ENCODE measurements around the gene ZBTB39. TPM values are rescaled to one million over a fixed set of nuclear protein-coding genes. Genes with fewer than 3 reads are reported as not detected.

ZBTB39 gene
- total RNA-seq, 4 donors from 2014 or later, result 7.6 to 13.0 (median 10.9) TPM

DNA sequence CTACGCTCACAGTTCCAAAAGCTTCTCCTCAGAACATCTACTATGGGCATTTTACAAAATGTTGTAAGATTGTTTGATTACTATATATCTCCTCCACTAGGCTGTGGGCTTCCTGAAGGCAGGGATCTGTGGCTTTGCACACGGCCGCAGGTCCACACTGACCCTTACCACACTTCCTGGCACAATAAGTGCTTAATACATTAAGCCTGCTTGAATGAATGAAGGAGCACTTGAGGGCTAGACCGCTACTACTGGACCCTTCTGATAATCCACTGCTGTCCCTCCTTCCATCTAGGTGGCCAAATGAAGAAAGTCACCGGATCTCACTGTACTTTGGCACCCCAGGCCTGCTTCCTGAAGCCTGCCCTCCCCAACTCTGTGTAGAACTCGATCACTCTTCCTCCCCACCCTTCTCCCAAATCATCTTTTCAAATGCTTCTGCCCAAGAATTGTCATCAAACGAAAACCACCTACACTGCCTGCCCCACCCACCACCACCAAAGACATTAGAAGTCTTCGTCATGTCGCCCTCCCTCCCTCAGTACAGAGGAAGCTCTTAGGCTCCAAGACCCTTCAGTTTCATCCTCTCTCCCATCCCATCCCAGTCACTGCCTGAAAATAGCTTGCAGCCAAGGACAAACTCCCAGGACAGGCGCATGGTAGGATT, 596 bp upstream of the ZBTB39 start:
- no peak for TF ChIP-seq POLR2A (IDR thresholded peaks at IDR 0.05)
- TF ChIP-seq, protein P1, sequence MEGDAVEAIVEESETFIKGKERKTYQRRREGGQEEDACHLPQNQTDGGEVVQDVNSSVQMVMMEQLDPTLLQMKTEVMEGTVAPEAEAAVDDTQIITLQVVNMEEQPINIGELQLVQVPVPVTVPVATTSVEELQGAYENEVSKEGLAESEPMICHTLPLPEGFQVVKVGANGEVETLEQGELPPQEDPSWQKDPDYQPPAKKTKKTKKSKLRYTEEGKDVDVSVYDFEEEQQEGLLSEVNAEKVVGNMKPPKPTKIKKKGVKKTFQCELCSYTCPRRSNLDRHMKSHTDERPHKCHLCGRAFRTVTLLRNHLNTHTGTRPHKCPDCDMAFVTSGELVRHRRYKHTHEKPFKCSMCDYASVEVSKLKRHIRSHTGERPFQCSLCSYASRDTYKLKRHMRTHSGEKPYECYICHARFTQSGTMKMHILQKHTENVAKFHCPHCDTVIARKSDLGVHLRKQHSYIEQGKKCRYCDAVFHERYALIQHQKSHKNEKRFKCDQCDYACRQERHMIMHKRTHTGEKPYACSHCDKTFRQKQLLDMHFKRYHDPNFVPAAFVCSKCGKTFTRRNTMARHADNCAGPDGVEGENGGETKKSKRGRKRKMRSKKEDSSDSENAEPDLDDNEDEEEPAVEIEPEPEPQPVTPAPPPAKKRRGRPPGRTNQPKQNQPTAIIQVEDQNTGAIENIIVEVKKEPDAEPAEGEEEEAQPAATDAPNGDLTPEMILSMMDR (IDR thresholded peaks at IDR 0.05), result no peak
- no peaks in the 10 kb centered on the region for H3K36me3 ChIP-seq
- intact Hi-C loops (cut with DNase I; ENCODE audit: low total_unique reads), result no loop called here
- H3K27me3 ChIP-seq, result no peaks in the 10 kb centered on the region
- peaks cover 0 to 4% of the 10 kb centered on the region in 2 donors for H3K4me1 ChIP-seq
- peak overlapping the region; percentile 71 to 89 for H3K27ac ChIP-seq
- H3K4me3 ChIP-seq, result peak overlapping the region; percentile 38 to 99
- no peaks in the 10 kb centered on the region for H3K9me3 ChIP-seq
- DNase-seq, result no peak

DNA sequence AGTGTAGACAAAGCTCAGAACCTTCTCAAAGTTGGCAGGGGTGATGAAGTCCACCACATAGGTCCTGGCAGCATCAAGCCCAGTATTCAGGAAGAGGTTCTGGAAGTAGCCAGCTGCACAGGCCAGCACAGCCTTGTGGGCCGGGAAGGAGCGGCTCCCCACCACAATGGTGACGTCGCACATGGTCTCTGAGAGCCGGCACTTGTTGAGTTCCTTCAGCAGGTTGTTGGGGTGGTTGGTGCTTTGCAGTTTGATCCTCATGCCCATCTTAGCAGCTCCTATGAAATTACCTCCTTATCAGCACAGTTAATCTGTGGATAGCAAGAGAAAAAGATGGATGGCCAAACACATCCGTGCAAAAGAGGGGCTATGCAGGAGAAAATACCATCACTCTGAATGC, 1.7 kb downstream of the ZBTB39 start:
- Histone ChIP-seq H3K27ac (no peak overlapping the region), H3K4me3 (no peak overlapping the region), H3K27me3 (no peaks in the 10 kb centered on the region), H3K9me3 (no peaks in the 10 kb centered on the region), H3K36me3 (no peaks in the 10 kb centered on the region), H3K4me1 (peaks cover 0 to 4% of the 10 kb centered on the region in 2 donors)
- intact Hi-C loops (cut with DNase I; ENCODE audit: low total_unique reads), result no loop called here
- no peak for TF ChIP-seq POLR2A (IDR thresholded peaks at IDR 0.05)
- TF ChIP-seq, protein P1 (IDR thresholded peaks at IDR 0.05), result no peak
- no peak for DNase-seq

DNA sequence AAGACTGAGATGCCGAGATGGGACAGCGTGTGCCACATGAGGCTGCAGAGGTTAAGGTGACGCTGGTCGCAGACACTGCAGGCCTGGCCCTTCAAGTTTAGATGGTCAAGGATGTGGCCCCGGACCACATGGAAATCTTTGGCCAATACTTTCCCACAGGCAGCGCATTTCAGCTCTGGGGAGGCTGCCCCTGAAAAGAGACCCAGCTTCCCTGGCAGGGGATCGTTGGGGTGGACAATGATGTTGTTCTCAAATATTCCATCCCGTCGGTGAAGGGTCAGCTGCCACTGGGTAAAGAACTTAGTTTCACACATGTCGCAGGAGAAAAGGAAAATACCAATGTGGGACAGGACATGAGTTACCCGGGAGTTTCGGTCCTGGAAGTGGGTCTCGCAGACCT, 3.0 kb downstream of the ZBTB39 start:
- TF ChIP-seq POLR2A (IDR thresholded peaks at IDR 0.05), result no peak
- TF ChIP-seq, protein P1 (IDR thresholded peaks at IDR 0.05), result no peak
- DNase-seq, result no peak
- H3K4me3 ChIP-seq, result no peak overlapping the region
- H3K4me1 ChIP-seq, result peaks cover 0 to 4% of the 10 kb centered on the region in 2 donors
- no peaks in the 10 kb centered on the region for H3K9me3 ChIP-seq
- no peak overlapping the region for H3K27ac ChIP-seq
- H3K27me3 ChIP-seq, result no peaks in the 10 kb centered on the region
- intact Hi-C loops (cut with DNase I; ENCODE audit: low total_unique reads), result no loop called here
- H3K36me3 ChIP-seq, result no peaks in the 10 kb centered on the region

DNA sequence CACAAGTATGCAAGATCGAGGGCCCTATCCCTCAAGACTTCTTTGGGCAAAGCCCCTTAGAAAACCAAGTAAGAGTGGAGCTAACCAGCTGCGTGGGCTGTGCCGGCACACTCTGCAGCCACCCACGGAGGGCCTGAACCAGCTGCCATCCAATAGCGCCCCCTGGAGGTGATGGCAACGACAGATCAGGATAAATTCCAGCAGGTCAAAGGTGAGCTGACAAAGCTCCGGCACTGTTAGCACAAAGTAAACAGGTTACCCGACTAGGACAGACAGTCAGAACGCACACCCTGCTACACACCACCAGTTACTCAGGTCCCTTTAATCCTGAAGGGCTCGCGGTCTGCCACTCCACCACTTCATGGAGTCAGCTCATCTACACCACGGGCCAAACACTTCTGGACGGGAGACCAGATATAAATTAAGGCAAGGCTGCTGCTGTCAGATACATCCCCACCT, 4.9 kb downstream of the ZBTB39 start:
- Histone ChIP-seq H3K27me3 (no peaks in the 10 kb centered on the region), H3K27ac (no peak overlapping the region), H3K9me3 (no peaks in the 10 kb centered on the region), H3K4me3 (no peak overlapping the region), H3K36me3 (no peaks in the 10 kb centered on the region), H3K4me1 (no peaks in the 10 kb centered on the region)
- DNase-seq, result peak; percentile 42 to 57
- intact Hi-C loops (cut with DNase I; ENCODE audit: low total_unique reads), result no loop called here
- TF ChIP-seq POLR2A (IDR thresholded peaks at IDR 0.05), result no peak
- TF ChIP-seq, protein P1 (IDR thresholded peaks at IDR 0.05), result peak; percentile 42 to 70 (median 50)

DNA sequence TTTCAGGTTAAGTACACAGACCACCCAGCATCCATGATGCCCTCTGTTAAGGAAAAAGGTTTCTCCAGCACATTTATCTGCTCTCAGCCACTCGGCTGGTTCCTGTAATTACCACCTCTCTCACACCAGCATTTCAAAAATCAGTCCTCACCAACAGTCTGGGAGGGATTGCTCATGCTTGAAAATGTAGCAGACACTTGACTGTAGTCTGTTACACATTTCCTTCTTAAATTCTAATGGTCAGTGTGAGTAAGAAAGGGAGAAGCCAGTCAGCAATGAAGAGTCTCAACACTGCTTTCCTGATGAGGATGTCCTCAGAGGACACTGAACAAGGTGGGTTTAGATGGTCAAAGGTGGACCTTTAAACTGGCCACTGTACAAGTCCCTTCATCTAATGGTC, 6.0 kb downstream of the ZBTB39 start:
- Histone ChIP-seq H3K36me3 (no peaks in the 10 kb centered on the region), H3K4me1 (no peaks in the 10 kb centered on the region), H3K27me3 (no peaks in the 10 kb centered on the region), H3K9me3 (no peaks in the 10 kb centered on the region), H3K4me3 (no peak overlapping the region), H3K27ac (no peak overlapping the region)
- DNase-seq, result no peak
- TF ChIP-seq, protein P1 (IDR thresholded peaks at IDR 0.05), result no peak
- no peak for TF ChIP-seq POLR2A (IDR thresholded peaks at IDR 0.05)
- intact Hi-C loops (cut with DNase I; ENCODE audit: low total_unique reads), result no loop called here
